ENCODE data around the gene CAST.
"Not testable (repeated sequence)": the region's sequence is repeated elsewhere in the genome, so short reads cannot be mapped to it uniquely, and the experiment has no call there.

CAST gene

GRCh38 chr5:96788112-96788749 lies 126.1 kb downstream of the CAST start:
- no peak for DNase-seq

GRCh38 chr5:96789794-96790330 lies 127.7 kb downstream of the CAST start:
- no peak for DNase-seq

- DNase-seq: peak; percentile 49
Observed at GRCh38 chr5:96790961-96791504, 128.9 kb downstream of the CAST start.

- no peak for DNase-seq
Observed at GRCh38 chr5:96794757-96795156, 132.6 kb downstream of the CAST start.

- no peak for DNase-seq
Observed at GRCh38 chr5:96795626-96796025, 133.4 kb downstream of the CAST start.

GRCh38 chr5:96796434-96796833 lies 134.3 kb downstream of the CAST start:
- DNase-seq: no peak

- DNase-seq: not testable (repeated sequence)
Observed at GRCh38 chr5:96801718-96802117, 139.5 kb downstream of the CAST start.

GRCh38 chr5:96807075-96807654 lies 145.0 kb downstream of the CAST start:
- DNase-seq: peak; percentile 65

GRCh38 chr5:96808541-96808828 lies 146.3 kb downstream of the CAST start:
- DNase-seq: no peak

- no peak for DNase-seq
Observed at GRCh38 chr5:96808868-96809558, 146.8 kb downstream of the CAST start.

GRCh38 chr5:96809921-96810320 lies 147.7 kb downstream of the CAST start:
- DNase-seq: no peak

GRCh38 chr5:96812851-96813250 lies 150.7 kb downstream of the CAST start:
- DNase-seq: no peak

GRCh38 chr5:96814041-96814440 lies 151.9 kb downstream of the CAST start:
- no peak for DNase-seq

GRCh38 chr5:96816411-96816939 lies 154.3 kb downstream of the CAST start:
- DNase-seq: no peak

GRCh38 chr5:96816991-96817390 lies 154.8 kb downstream of the CAST start:
- DNase-seq: no peak

GRCh38 chr5:96817506-96817905 lies 155.3 kb downstream of the CAST start:
- no peak for DNase-seq

GRCh38 chr5:96818125-96818788 lies 156.1 kb downstream of the CAST start:
- DNase-seq: no peak

GRCh38 chr5:96819806-96820205 lies 157.6 kb downstream of the CAST start:
- DNase-seq: no peak

- DNase-seq: peak; percentile 28
Observed at GRCh38 chr5:96821260-96821916, 159.2 kb downstream of the CAST start.

GRCh38 chr5:96822686-96823459 lies 160.7 kb downstream of the CAST start:
- no peak for DNase-seq

GRCh38 chr5:96823900-96824380 lies 161.8 kb downstream of the CAST start:
- peak; percentile 71 for DNase-seq
